ENCODE measurements around the gene MAML3. TPM values are rescaled to one million over a fixed set of nuclear protein-coding genes. Genes with fewer than 3 reads are reported as not detected.

The MAML3 gene
- total and polyA plus RNA-seq, 4 experiments from 2014 or later = 0.15 to 3.7 (median 1.7) TPM

GRCh38 chr4:140056015-140056414 lies 98.0 kb downstream of the MAML3 start:
- Histone ChIP-seq H3K27me3 (ENCODE audit: insufficient read depth, low read length) (no peaks in the 10 kb centered on the region), H3K9me3 (ENCODE audit: control insufficient read depth in 1 of 2, low read length in 2 of 2) (no peaks in the 10 kb centered on the region), H3K4me1 (ENCODE audit: insufficient read depth, low read length) (no peaks in the 10 kb centered on the region), H3K4me3 (ENCODE audit: low read length in 2 of 2) (no peak overlapping the region), H3K36me3 (ENCODE audit: insufficient read depth, low read length) (no peaks in the 10 kb centered on the region), H3K27ac (ENCODE audit: low read depth, low read length) (no peak overlapping the region)
- CTCF ChIA-PET (ENCODE audit: partially characterized antibody) = interaction anchor here (1.0 to 1.2 kb wide), 3 partner anchors 42 to 198 kb away, joined by 3 to 4 read pairs (median 4); partner anchors contain the start of gene MAML3
- no peak for DNase-seq
- Mint-ChIP-seq H3K36me3 (no peaks in the 10 kb centered on the region), H3K9me3 (no peaks in the 10 kb centered on the region), H3K4me3 (no peak overlapping the region), H3K27ac (no peak overlapping the region), H3K4me1 (peaks cover 0 to 4% (median 2%) of the 10 kb centered on the region in 4 donors), H3K27me3 (peaks cover 12 to 14% of the 10 kb centered on the region in 2 donors)
- POLR2A ChIA-PET (ENCODE audit: partially characterized antibody) = no interaction called here
- intact Hi-C loops (cut with micrococcal nuclease) = no loop called here

GRCh38 chr4:140054861-140055260 lies 99.1 kb downstream of the MAML3 start:
- no peaks in the 10 kb centered on the region for H3K36me3 Mint-ChIP-seq
- no peaks in the 10 kb centered on the region for H3K9me3 ChIP-seq (ENCODE audit: control insufficient read depth in 1 of 2, low read length in 2 of 2)
- ChIA-PET CTCF (ENCODE audit: partially characterized antibody) (interaction anchor here (1.0 to 1.2 kb wide), 3 partner anchors 16 to 199 kb away, joined by 3 to 4 read pairs (median 4); no protein-coding TSS in a partner anchor), POLR2A (ENCODE audit: partially characterized antibody) (no interaction called here)
- no peaks in the 10 kb centered on the region for H3K27me3 ChIP-seq (ENCODE audit: insufficient read depth, low read length)
- no peak overlapping the region for H3K4me3 ChIP-seq (ENCODE audit: low read length in 2 of 2)
- no peak overlapping the region for H3K4me3 Mint-ChIP-seq
- H3K27me3 Mint-ChIP-seq = peaks cover 11 to 15% of the 10 kb centered on the region in 2 donors
- no peak for DNase-seq
- H3K36me3 ChIP-seq (ENCODE audit: insufficient read depth, low read length) = no peaks in the 10 kb centered on the region
- H3K9me3 Mint-ChIP-seq = no peaks in the 10 kb centered on the region
- no peak overlapping the region for H3K27ac ChIP-seq (ENCODE audit: low read depth, low read length)
- no peak overlapping the region for H3K27ac Mint-ChIP-seq
- intact Hi-C loops (cut with micrococcal nuclease) = loop anchor here (5.0 kb wide), 1 partner anchor 42 kb away; no protein-coding TSS in a partner anchor
- H3K4me1 ChIP-seq (ENCODE audit: insufficient read depth, low read length) = peaks cover 7% of the 10 kb centered on the region
- H3K4me1 Mint-ChIP-seq = peaks cover 3 to 15% (median 6%) of the 10 kb centered on the region in 4 donors

GRCh38 chr4:140053185-140053584 lies 100.8 kb downstream of the MAML3 start:
- intact Hi-C loops (cut with micrococcal nuclease) = loop anchor here (5.0 kb wide), 1 partner anchor 44 kb away; no protein-coding TSS in a partner anchor
- no peaks in the 10 kb centered on the region for H3K9me3 ChIP-seq (ENCODE audit: control insufficient read depth in 1 of 2, low read length in 2 of 2)
- H3K4me1 Mint-ChIP-seq = peaks cover 12 to 29% (median 17%) of the 10 kb centered on the region in 4 donors
- peaks cover 13 to 15% of the 10 kb centered on the region in 2 donors for H3K27me3 Mint-ChIP-seq
- CTCF ChIA-PET (ENCODE audit: partially characterized antibody) = interaction anchor here (4.8 kb wide), 1 partner anchor 201 kb away, joined by 34 read pairs; no protein-coding TSS in a partner anchor
- no peaks in the 10 kb centered on the region for H3K9me3 Mint-ChIP-seq
- peak overlapping the region in 1 of 8 donors; percentile 33 for H3K4me3 Mint-ChIP-seq
- H3K27ac ChIP-seq (ENCODE audit: low read depth, low read length) = no peak overlapping the region
- H3K27ac Mint-ChIP-seq = no peak overlapping the region
- DNase-seq = no peak
- no peak overlapping the region for H3K4me3 ChIP-seq (ENCODE audit: low read length in 2 of 2)
- H3K27me3 ChIP-seq (ENCODE audit: insufficient read depth, low read length) = no peaks in the 10 kb centered on the region
- H3K36me3 Mint-ChIP-seq = no peaks in the 10 kb centered on the region
- POLR2A ChIA-PET (ENCODE audit: partially characterized antibody) = no interaction called here
- H3K4me1 ChIP-seq (ENCODE audit: insufficient read depth, low read length) = peaks cover 19% of the 10 kb centered on the region
- H3K36me3 ChIP-seq (ENCODE audit: insufficient read depth, low read length) = no peaks in the 10 kb centered on the region

GRCh38 chr4:140052050-140052449 lies 101.9 kb downstream of the MAML3 start:
- ChIA-PET CTCF (ENCODE audit: partially characterized antibody) (interaction anchor here (0.7 to 4.8 kb wide), 9 partner anchors 19 to 225 kb away, joined by 3 to 34 read pairs (median 4); partner anchors contain the start of gene MAML3), POLR2A (ENCODE audit: partially characterized antibody) (interaction anchor here (1.0 to 1.3 kb wide), 2 partner anchors 99 to 102 kb away, joined by 3 to 7 read pairs; partner anchors contain the start of gene MAML3)
- no peaks in the 10 kb centered on the region for H3K9me3 Mint-ChIP-seq
- Histone ChIP-seq H3K9me3 (ENCODE audit: control insufficient read depth in 1 of 2, low read length in 2 of 2) (no peaks in the 10 kb centered on the region), H3K4me1 (ENCODE audit: insufficient read depth, low read length) (peaks cover 19% of the 10 kb centered on the region), H3K27me3 (ENCODE audit: insufficient read depth, low read length) (no peaks in the 10 kb centered on the region), H3K4me3 (ENCODE audit: low read length in 2 of 2) (no peak overlapping the region), H3K36me3 (ENCODE audit: insufficient read depth, low read length) (no peaks in the 10 kb centered on the region), H3K27ac (ENCODE audit: low read depth, low read length) (no peak overlapping the region)
- intact Hi-C loops (cut with micrococcal nuclease) = loop anchor here (1.0 to 5.0 kb wide), 2 partner anchors 45 to 201 kb away; no protein-coding TSS in a partner anchor
- H3K4me3 Mint-ChIP-seq = no peak overlapping the region
- H3K36me3 Mint-ChIP-seq = no peaks in the 10 kb centered on the region
- peak in 3 of 5 donors; percentile 15 to 24 (median 18) for DNase-seq
- peaks cover 13 to 15% of the 10 kb centered on the region in 2 donors for H3K27me3 Mint-ChIP-seq
- H3K27ac Mint-ChIP-seq = no peak overlapping the region
- peaks cover 12 to 29% (median 17%) of the 10 kb centered on the region in 4 donors for H3K4me1 Mint-ChIP-seq

GRCh38 chr4:140049849-140050637 lies 103.9 kb downstream of the MAML3 start:
- peak overlapping the region; percentile 76 to 92 (median 85) for H3K4me3 Mint-ChIP-seq
- Histone ChIP-seq H3K4me3 (ENCODE audit: low read length in 2 of 2) (no peak overlapping the region), H3K27ac (ENCODE audit: low read depth, low read length) (no peak overlapping the region), H3K9me3 (ENCODE audit: control insufficient read depth in 1 of 2, low read length in 2 of 2) (no peaks in the 10 kb centered on the region), H3K4me1 (ENCODE audit: insufficient read depth, low read length) (peaks cover 19% of the 10 kb centered on the region), H3K27me3 (ENCODE audit: insufficient read depth, low read length) (no peaks in the 10 kb centered on the region), H3K36me3 (ENCODE audit: insufficient read depth, low read length) (no peaks in the 10 kb centered on the region)
- intact Hi-C loops (cut with micrococcal nuclease) = loop anchor here (1.0 to 5.0 kb wide), 3 partner anchors 21 to 102 kb away; no protein-coding TSS in a partner anchor
- ChIA-PET POLR2A (ENCODE audit: partially characterized antibody) (interaction anchor here (1.4 to 1.7 kb wide), 2 partner anchors 100 to 106 kb away, joined by 5 to 7 read pairs; no protein-coding TSS in a partner anchor), CTCF (ENCODE audit: partially characterized antibody) (interaction anchor here (1.1 to 4.8 kb wide), 7 partner anchors 20 to 211 kb away, joined by 3 to 34 read pairs (median 4); partner anchors contain the start of gene MAML3)
- H3K36me3 Mint-ChIP-seq = no peaks in the 10 kb centered on the region
- peak overlapping the region in 4 of 7 donors; percentile 59 to 91 (median 88) for H3K27ac Mint-ChIP-seq
- peaks cover 5 to 7% of the 10 kb centered on the region in 2 donors for H3K27me3 Mint-ChIP-seq
- H3K9me3 Mint-ChIP-seq = no peaks in the 10 kb centered on the region
- peaks cover 14 to 29% (median 18%) of the 10 kb centered on the region in 4 donors for H3K4me1 Mint-ChIP-seq
- DNase-seq = no peak

GRCh38 chr4:140049024-140049848 lies 104.7 kb downstream of the MAML3 start:
- POLR2A ChIA-PET (ENCODE audit: partially characterized antibody) = interaction anchor here (1.4 to 1.7 kb wide), 2 partner anchors 101 to 107 kb away, joined by 5 to 7 read pairs; no protein-coding TSS in a partner anchor
- Mint-ChIP-seq H3K36me3 (no peaks in the 10 kb centered on the region), H3K27me3 (peaks cover 3 to 6% of the 10 kb centered on the region in 2 donors), H3K9me3 (no peaks in the 10 kb centered on the region), H3K27ac (peak overlapping the region; percentile 1 to 91 (median 85)), H3K4me3 (peak overlapping the region; percentile 76 to 92 (median 85)), H3K4me1 (peaks cover 14 to 29% (median 16%) of the 10 kb centered on the region in 4 donors)
- DNase-seq = peak; percentile 26 to 50 (median 42)
- intact Hi-C loops (cut with micrococcal nuclease) = loop anchor here (1.0 to 2.0 kb wide), 2 partner anchors 22 to 103 kb away; no protein-coding TSS in a partner anchor
- no peaks in the 10 kb centered on the region for H3K36me3 ChIP-seq (ENCODE audit: insufficient read depth, low read length)
- peak overlapping the region in 1 of 2 donors; percentile 17 for H3K4me3 ChIP-seq (ENCODE audit: low read length in 2 of 2)
- H3K9me3 ChIP-seq (ENCODE audit: control insufficient read depth in 1 of 2, low read length in 2 of 2) = no peaks in the 10 kb centered on the region
- H3K27ac ChIP-seq (ENCODE audit: low read depth, low read length) = no peak overlapping the region
- CTCF ChIA-PET (ENCODE audit: partially characterized antibody) = interaction anchor here (0.7 to 4.8 kb wide), 5 partner anchors 20 to 205 kb away, joined by 3 to 34 read pairs (median 4); no protein-coding TSS in a partner anchor
- H3K4me1 ChIP-seq (ENCODE audit: insufficient read depth, low read length) = peaks cover 19% of the 10 kb centered on the region
- H3K27me3 ChIP-seq (ENCODE audit: insufficient read depth, low read length) = no peaks in the 10 kb centered on the region
